Prostate gland (tissue), 2 donors: ENCODE measurements around the gene ST8SIA6. TPM values are rescaled to one million over a fixed set of nuclear protein-coding genes. Genes with fewer than 3 reads are reported as not detected.
"Not testable (repeated sequence)": the region's sequence is repeated elsewhere in the genome, so short reads cannot be mapped to it uniquely, and the experiment has no call there.

Source experiments
- DNase-seq: peaks from one replicate; pipeline ENCODE4 v3.0.0-alpha.2; 2019; ENCODE audit warnings: low spot score
- H3K27ac ChIP-seq, 2 donors: fragments of 200-600 bp; sonication (generic); 2 replicates each; pipeline ENCODE4 v1.5.1; 2017 to 2019
- H3K27me3 ChIP-seq: fragments of 200-600 bp; sonication (generic); replicated peaks from 2 replicates; pipeline ENCODE4 v1.5.1; 2019; ENCODE audit not compliant: insufficient read depth
- H3K36me3 ChIP-seq, 2 donors: fragments of 200-600 bp; sonication (generic); 1 replicate in 1 of 2; 2 replicates in 1 of 2; pipeline versions ENCODE4 v1.5.1 to v1.8.1; 2017 to 2019
- H3K4me1 ChIP-seq: fragments of 200-600 bp; sonication (generic); replicated peaks from 2 replicates; pipeline ENCODE4 v1.5.1; 2019
- H3K4me3 ChIP-seq, 2 donors: fragments of 200-600 bp; sonication (generic); 2 replicates each; pipeline ENCODE4 v1.5.1; 2017 to 2019
- H3K9me3 ChIP-seq: fragments of 200-600 bp; sonication (generic); 2 replicates; pipeline ENCODE4 v1.5.1; 2017
- POLR2A ChIP-seq: fragments of 450-650 bp; IDR thresholded peaks from one replicate; pipeline ENCODE4 v1.6.1; 2016; ENCODE audit warnings: antibody characterized with exemption, mild to moderate bottlenecking
- POLR2AphosphoS5 ChIP-seq: sonication (generic); formaldehyde crosslinking; IDR thresholded peaks from one replicate; pipeline ENCODE4 v1.6.1; 2017; ENCODE audit warnings: antibody characterized with exemption
- WGBS: methylation state at CpG from one replicate; pipeline ENCODE4 v1.1.5; 2018; 5-methylcytosine and 5-hydroxymethylcytosine counted together
- intact Hi-C: fragments of 100-400 bp; cut with DNase I; formaldehyde crosslinking; loops from one replicate; pipeline ENCODE4 v1.14.2; 2022
- total RNA-seq, 2 donors: library from RNA; depleted of rRNA; stranded (reverse); fragments of >200 nt; gene quantifications; one replicate each; pipeline ENCODE4 v1.1.0, GENCODE V29; 2016
- TF ChIP-seq, protein P1 (sequence below), 4 experiments: fragments of 200-600 bp in 2 of 4; fragments of 450-650 bp in 2 of 4; sonication (generic) in 2 of 4; IDR thresholded peaks; 1 replicate in 3 of 4; 2 replicates in 1 of 4; pipeline ENCODE4 v1.5.1; 2016 to 2019; ENCODE audit warnings: antibody characterized with exemption in 4 of 4, mild to moderate bottlenecking in 2 of 4, moderate library complexity in 2 of 4

Gene ST8SIA6
- 1 to 10 TPM; 1.1 to 5.6 TPM for total RNA-seq

DNA sequence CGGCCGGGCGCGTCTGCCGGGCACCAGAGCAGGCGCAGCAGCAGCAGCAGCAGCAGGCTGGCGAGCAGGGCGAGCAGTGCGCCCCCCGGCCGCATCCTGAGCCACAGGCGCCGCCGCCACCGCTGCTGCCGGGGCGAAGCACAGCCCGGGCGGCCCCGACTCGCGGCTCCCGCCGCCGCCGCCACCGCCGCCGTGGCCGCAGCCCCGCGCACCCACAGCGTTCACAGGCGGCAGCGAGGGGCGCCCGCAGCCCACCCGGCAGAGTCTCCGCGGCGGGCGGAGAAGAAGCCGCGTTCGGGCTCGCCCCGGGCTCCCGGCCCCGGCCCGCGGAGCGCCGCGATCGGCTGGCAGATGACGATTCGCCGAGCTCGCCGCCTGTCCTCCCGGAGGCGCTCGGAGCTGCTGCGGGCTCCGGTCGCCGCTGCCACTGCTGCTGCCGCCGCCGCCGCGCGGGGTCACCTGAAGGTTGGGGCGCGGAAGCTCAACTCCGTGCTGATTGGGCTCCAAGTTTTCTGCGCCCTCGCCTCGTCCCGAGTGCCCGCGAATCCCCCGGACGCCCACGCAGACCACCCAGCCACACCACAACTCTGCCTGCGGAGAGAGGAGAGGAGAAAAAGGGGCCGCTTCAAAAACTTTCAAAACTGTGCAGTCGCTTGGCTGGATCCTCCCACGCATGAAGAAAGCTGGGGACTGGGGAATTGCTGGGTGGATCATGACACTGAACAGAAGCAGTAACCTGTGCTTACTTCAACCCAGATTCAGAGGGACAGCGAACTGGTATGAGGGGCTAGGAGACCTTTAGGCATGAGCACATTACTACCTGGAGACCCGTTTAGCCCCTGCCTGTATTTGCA lies at the start of gene ST8SIA6:
ST8SIA6 (minus strand) TSS at position 435 of the 854 bp plus-strand sequence; CDS start at position 95, 340 bp downstream.
- intact Hi-C loops = no loop called here
- DNase-seq = peak; percentile 54
- no peaks in the 10 kb centered on the region for H3K27me3 ChIP-seq
- no peaks in the 10 kb centered on the region for H3K4me1 ChIP-seq
- no peaks in the 10 kb centered on the region for H3K36me3 ChIP-seq
- no peak for TF ChIP-seq POLR2AphosphoS5
- TF ChIP-seq, protein P1, sequence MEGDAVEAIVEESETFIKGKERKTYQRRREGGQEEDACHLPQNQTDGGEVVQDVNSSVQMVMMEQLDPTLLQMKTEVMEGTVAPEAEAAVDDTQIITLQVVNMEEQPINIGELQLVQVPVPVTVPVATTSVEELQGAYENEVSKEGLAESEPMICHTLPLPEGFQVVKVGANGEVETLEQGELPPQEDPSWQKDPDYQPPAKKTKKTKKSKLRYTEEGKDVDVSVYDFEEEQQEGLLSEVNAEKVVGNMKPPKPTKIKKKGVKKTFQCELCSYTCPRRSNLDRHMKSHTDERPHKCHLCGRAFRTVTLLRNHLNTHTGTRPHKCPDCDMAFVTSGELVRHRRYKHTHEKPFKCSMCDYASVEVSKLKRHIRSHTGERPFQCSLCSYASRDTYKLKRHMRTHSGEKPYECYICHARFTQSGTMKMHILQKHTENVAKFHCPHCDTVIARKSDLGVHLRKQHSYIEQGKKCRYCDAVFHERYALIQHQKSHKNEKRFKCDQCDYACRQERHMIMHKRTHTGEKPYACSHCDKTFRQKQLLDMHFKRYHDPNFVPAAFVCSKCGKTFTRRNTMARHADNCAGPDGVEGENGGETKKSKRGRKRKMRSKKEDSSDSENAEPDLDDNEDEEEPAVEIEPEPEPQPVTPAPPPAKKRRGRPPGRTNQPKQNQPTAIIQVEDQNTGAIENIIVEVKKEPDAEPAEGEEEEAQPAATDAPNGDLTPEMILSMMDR (IDR thresholded peaks at IDR 0.05) = peak in 2 of 4 experiments; percentile 17 to 27
- 2% methylated on average over 74 of the region's 91 CpGs for WGBS
- H3K4me3 ChIP-seq = peak within 1 kb of the TSS; percentile 46 to 58
- peak within 1 kb of the TSS; percentile 76 to 89 for H3K27ac ChIP-seq
- no peaks in the 10 kb centered on the region for H3K9me3 ChIP-seq

DNA sequence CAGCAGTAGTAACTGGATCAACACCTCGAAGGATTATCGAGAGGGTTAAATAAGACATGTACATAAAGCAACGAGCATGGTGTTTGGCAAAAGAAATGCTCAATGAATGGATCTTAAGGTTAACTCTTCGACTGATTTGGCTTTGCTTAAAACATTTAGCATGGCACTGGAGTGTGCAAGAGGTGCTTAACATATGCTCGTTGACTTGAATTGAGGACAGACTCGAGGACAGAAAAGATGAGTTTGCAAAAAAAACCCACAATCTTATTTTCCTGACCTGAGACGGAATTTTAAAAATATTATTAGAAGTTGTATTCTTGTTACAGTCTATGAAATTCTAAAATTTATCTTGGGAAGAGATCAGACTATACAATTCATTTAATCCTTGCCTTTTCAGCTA lies 49.4 kb upstream of the ST8SIA6 start:
- no peak for DNase-seq
- Histone ChIP-seq H3K36me3 (no peaks in the 10 kb centered on the region), H3K9me3 (no peaks in the 10 kb centered on the region), H3K4me3 (no peak overlapping the region), H3K27ac (no peak overlapping the region), H3K27me3 (no peaks in the 10 kb centered on the region), H3K4me1 (no peaks in the 10 kb centered on the region)
- TF ChIP-seq POLR2AphosphoS5 (no peak), POLR2A (no peak)
- TF ChIP-seq, protein P1 (IDR thresholded peaks at IDR 0.05) = no peak
- intact Hi-C loops = no loop called here
- 74% methylated on average over 7 of the region's 7 CpGs for WGBS

GRCh38 chr10:17502814-17503213 lies 48.4 kb upstream of the ST8SIA6 start:
- DNase-seq = no peak
- WGBS = 80% methylated on average over 2 of the region's 2 CpGs
- H3K4me1 ChIP-seq = no peaks in the 10 kb centered on the region

DNA sequence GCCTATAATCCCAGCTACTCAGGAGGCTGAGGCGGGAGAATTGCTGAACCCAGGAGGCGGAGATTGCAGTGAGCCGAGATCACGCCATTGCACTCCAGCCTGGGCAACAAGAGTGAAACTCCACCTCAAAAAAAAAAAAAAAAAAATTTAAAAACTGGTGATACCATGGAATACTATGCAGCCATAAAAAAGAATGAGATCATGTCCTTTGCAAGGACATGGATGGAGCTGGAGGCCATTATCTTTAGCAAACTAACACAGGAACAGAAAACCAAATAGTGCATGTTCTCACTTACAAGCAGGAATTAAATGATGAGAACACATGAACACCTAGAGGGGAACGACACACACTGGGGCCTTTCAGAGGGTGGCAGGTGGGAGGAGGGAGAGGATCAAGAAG lies 44.6 kb upstream of the ST8SIA6 start:
- H3K4me3 ChIP-seq, H3K9me3 ChIP-seq, H3K27me3 ChIP-seq, intact Hi-C loops, H3K4me1 ChIP-seq, H3K36me3 ChIP-seq, H3K27ac ChIP-seq, DNase-seq: not testable (repeated sequence)
- WGBS = 96% methylated on average over 5 of the region's 5 CpGs

More at GRCh38 chr10:17502814-17503213, 48.4 kb upstream of the ST8SIA6 start:
- Histone ChIP-seq H3K27me3 (no peaks in the 10 kb centered on the region), H3K27ac (no peak overlapping the region), H3K9me3 (no peaks in the 10 kb centered on the region), H3K36me3 (no peaks in the 10 kb centered on the region), H3K4me3 (no peak overlapping the region)
- intact Hi-C loops = no loop called here
- TF ChIP-seq, protein P1 (IDR thresholded peaks at IDR 0.05) = no peak
- TF ChIP-seq POLR2AphosphoS5 (no peak), POLR2A (no peak)

- 27% methylated on average over 6 of the region's 6 CpGs for WGBS
- TF ChIP-seq POLR2A (no peak), POLR2AphosphoS5 (no peak)
- TF ChIP-seq, protein P1 (IDR thresholded peaks at IDR 0.05) = no peak
- H3K9me3 ChIP-seq = no peaks in the 10 kb centered on the region
- no peaks in the 10 kb centered on the region for H3K4me1 ChIP-seq
- H3K27ac ChIP-seq = no peak overlapping the region
- intact Hi-C loops = no loop called here
- no peaks in the 10 kb centered on the region for H3K36me3 ChIP-seq
- no peaks in the 10 kb centered on the region for H3K27me3 ChIP-seq
- DNase-seq = no peak
- H3K4me3 ChIP-seq = no peak overlapping the region
Observed at GRCh38 chr10:17497446-17498030, 43.1 kb upstream of the ST8SIA6 start.
